Left ventricle myocardium inferior (tissue), 1 donor: Measurements from ENCODE around the gene RPL27A. TPM values are rescaled to one million over a fixed set of nuclear protein-coding genes. Genes with fewer than 3 reads are reported as not detected.
"Not testable (repeated sequence)": the region's sequence is repeated elsewhere in the genome, so short reads cannot be mapped to it uniquely, and the experiment has no call there.

ENCODE experiments used
- DNase-seq: peaks from one replicate; pipeline ENCODE4 v3.0.0-alpha.2; 2020
- H3K27ac ChIP-seq: fragments of 200-600 bp; replicated peaks from 2 replicates; pipeline ENCODE4 v1.8.0; 2021
- H3K27me3 ChIP-seq: fragments of 200-600 bp; 2 replicates; pipeline ENCODE4 v1.8.0; 2021; ENCODE audit warnings: low read depth
- H3K36me3 ChIP-seq: fragments of 200-600 bp; 2 replicates; pipeline ENCODE4 v1.8.0; 2021
- H3K4me1 ChIP-seq: fragments of 200-600 bp; 2 replicates; pipeline ENCODE4 v1.8.0; 2021
- H3K4me3 ChIP-seq: fragments of 200-600 bp; 2 replicates; pipeline ENCODE4 v1.8.0; 2021; ENCODE audit warnings: mild to moderate bottlenecking, moderate library complexity
- H3K9me3 ChIP-seq: fragments of 200-600 bp; replicated peaks from 2 replicates; pipeline ENCODE4 v1.8.0; 2021
- intact Hi-C: fragments of 100-400 bp; cut with micrococcal nuclease; formaldehyde crosslinking; loops from one replicate; pipeline ENCODE4 v1.11.0; 2022
- total RNA-seq: library from RNA; stranded (reverse); fragmentation: NEBNext Ultra II Directional; extraction: Animal tissue kit (Norgen Biotek cat#: 25700); gene quantifications from one replicate; pipeline ENCODE4 v1.2.1, GENCODE V29; 2021
- TF ChIP-seq, protein P1 (sequence below): fragments of 200-600 bp; IDR thresholded peaks from 2 replicates; pipeline ENCODE4 v1.8.0; 2021; ENCODE audit warnings: antibody characterized with exemption, mild to moderate bottlenecking, borderline replicate concordance
- donor health status: DM: no; HTN: yes; CAD: no; lungs with severe emphysema.

Gene RPL27A
- total RNA-seq, 1 donor from 2014 or later, result 597 TPM

DNA sequence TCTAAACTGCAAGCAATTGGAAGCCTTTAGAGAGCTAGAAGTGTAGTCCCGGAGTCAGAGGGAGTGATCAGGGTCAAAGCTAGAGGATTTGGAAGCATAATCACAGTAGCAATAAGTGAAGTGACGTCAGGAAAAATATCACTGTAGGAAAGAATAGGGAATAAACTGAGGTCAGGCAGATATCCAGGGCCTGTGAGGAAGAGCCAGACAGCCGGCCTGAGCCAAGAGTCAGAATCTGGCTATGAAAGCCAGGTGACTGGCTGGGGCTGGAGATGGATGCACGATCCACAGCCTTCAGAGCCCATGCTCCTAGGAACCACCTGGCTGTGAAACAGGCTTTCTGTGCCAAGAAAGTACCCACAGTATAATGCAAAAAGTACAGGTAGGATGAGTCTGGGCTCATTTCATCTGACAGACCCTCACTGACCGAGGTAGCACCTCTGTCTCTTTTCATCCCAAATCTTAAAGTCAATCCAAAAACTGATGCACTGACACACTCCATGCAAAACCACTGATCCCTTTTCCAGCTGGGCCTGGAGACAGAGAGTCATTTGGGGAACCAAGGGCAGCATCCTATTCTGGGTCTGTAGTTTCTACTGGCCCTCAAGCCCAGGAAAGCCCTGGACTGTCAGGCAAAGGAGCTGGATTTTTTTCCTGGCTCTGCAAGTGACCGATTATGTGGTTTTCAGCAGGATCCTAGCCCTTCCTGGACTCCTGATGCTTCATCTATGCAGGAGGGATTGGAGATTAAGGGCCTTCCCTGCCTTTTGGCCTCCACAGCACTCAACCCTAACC, 21.4 kb upstream of the RPL27A start:
- H3K4me3 ChIP-seq, result no peak overlapping the region
- H3K36me3 ChIP-seq, result no peaks in the 10 kb centered on the region
- no peaks in the 10 kb centered on the region for H3K27me3 ChIP-seq
- no peak for DNase-seq
- H3K9me3 ChIP-seq, result no peaks in the 10 kb centered on the region
- H3K27ac ChIP-seq, result no peak overlapping the region
- TF ChIP-seq, protein P1, sequence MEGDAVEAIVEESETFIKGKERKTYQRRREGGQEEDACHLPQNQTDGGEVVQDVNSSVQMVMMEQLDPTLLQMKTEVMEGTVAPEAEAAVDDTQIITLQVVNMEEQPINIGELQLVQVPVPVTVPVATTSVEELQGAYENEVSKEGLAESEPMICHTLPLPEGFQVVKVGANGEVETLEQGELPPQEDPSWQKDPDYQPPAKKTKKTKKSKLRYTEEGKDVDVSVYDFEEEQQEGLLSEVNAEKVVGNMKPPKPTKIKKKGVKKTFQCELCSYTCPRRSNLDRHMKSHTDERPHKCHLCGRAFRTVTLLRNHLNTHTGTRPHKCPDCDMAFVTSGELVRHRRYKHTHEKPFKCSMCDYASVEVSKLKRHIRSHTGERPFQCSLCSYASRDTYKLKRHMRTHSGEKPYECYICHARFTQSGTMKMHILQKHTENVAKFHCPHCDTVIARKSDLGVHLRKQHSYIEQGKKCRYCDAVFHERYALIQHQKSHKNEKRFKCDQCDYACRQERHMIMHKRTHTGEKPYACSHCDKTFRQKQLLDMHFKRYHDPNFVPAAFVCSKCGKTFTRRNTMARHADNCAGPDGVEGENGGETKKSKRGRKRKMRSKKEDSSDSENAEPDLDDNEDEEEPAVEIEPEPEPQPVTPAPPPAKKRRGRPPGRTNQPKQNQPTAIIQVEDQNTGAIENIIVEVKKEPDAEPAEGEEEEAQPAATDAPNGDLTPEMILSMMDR, result no peak
- intact Hi-C loops, result no loop called here
- H3K4me1 ChIP-seq, result no peaks in the 10 kb centered on the region

DNA sequence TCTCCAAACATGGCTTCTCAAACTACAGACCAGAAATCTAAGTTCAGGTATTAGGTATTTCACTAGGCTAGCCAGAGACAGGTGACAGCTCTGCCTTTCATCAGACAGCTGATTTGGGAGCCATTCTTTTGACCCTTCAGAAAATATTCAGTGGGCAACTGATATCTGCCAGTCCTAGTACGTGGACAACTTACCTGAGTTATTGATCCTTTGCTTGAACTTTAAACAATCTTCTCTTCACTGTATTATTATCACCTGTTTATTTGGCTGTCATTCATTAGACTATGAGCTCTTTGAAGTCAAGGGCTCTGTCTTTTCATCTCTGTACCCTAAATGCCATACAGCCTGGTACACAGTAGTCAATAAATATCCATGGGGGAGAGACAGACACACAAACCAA, 17.4 kb upstream of the RPL27A start:
- no peak overlapping the region for H3K27ac ChIP-seq
- no peaks in the 10 kb centered on the region for H3K27me3 ChIP-seq
- no peak overlapping the region for H3K4me3 ChIP-seq
- H3K9me3 ChIP-seq, result no peaks in the 10 kb centered on the region
- no peaks in the 10 kb centered on the region for H3K4me1 ChIP-seq
- intact Hi-C loops, result no loop called here
- DNase-seq, result no peak
- H3K36me3 ChIP-seq, result peaks cover 3% of the 10 kb centered on the region
- TF ChIP-seq, protein P1, result no peak

DNA sequence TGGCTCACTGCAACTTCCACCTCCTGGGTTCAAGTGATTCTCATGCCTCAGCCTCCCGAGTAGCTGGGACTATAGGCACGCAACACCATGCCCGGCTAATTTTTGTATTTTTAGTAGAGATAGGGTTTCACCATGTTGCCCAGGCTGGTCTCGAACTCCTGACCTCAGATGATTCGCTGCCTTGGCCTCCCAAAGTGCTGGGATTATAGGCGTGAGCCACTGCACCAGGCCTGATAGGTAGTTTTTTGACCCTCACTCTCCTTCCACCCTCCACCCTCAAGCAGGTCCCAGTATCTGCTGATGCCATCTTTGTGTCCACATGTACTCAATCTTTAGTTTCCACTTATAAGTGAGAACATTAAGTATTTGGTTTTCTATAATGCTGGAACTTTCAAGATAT, 12.5 kb upstream of the RPL27A start:
- intact Hi-C loops, H3K9me3 ChIP-seq, H3K27ac ChIP-seq: not testable (repeated sequence)

DNA sequence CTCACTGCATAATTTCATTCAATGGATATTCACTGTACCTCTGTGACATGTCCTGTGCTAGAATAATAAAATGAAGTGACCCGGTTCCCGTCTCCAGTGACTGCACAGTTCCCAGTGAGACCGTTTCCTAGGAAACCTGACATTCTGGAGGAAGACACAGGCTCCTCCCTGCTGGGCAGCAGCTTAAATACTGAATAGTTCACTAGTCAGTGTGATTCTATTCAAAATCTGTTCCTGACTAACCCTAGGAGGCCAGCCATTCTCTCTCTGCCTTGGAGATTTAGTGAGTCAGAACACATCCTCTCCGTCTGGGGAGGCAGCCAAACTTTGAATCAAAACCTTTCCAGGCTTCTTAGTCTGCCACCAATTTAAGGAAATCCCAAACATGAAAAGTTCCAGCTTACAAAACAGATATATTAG, 11.4 kb upstream of the RPL27A start:
- no peaks in the 10 kb centered on the region for H3K9me3 ChIP-seq
- peak; percentile 30 for DNase-seq

More for the DNA sequence above, 12.5 kb upstream of the RPL27A start:
- H3K36me3 ChIP-seq, DNase-seq, H3K4me3 ChIP-seq, H3K27me3 ChIP-seq: not testable (repeated sequence)
- peaks cover 21% of the 10 kb centered on the region for H3K4me1 ChIP-seq

DNA sequence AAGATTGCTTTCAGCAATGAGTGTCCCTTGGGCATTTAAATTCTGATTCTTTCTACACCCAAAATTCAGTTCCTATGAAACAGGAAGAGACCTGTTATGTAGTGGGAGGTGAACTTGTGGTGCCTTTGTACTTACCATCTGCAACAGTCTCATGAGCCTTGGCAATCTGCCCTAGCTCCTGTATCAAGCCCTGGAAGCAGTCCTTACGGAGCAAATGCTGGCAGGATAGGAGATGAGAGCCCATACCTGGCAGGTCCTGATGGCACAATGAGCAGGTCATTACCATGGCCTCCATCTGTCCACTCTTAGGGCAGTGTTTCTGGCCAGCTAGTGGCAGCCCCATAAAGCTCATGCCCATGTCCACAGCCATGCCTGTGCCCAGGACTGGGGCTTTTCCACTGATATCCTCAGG, 10.9 kb upstream of the RPL27A start:
- Histone ChIP-seq H3K4me1 (peaks cover 21% of the 10 kb centered on the region), H3K27ac (peak overlapping the region; percentile 86), H3K9me3 (no peaks in the 10 kb centered on the region), H3K27me3 (no peaks in the 10 kb centered on the region), H3K4me3 (no peak overlapping the region), H3K36me3 (peaks cover 3% of the 10 kb centered on the region)
- TF ChIP-seq, protein P1, result no peak
- intact Hi-C loops, result no loop called here
- no peak for DNase-seq

More for the DNA sequence above, 11.4 kb upstream of the RPL27A start:
- Histone ChIP-seq H3K27me3 (no peaks in the 10 kb centered on the region), H3K4me3 (no peak overlapping the region), H3K36me3 (peaks cover 3% of the 10 kb centered on the region), H3K27ac (peak overlapping the region; percentile 86), H3K4me1 (peaks cover 21% of the 10 kb centered on the region)
- intact Hi-C loops, result no loop called here
- TF ChIP-seq, protein P1, result no peak

DNA sequence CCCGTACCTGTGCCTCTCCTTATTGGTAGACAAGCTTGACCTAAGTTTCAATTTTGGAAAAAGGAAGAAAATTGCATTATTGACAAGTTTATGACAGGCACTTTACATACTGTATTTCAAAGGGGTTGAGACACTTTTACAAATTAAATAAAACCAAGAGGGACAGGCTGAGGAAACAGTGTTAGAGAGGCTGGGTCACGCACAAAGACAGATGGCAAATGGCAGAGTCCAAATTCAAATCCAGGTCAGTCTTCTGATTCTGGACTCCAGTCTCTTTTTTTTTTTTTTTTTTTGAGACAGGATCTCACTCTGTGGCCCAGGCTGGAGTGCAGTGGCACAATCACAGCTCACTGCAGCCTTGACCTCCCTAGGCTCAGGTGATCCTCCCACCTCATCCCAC, 10.2 kb upstream of the RPL27A start:
- Histone ChIP-seq H3K27ac (peak overlapping the region; percentile 86), H3K4me3 (no peak overlapping the region), H3K36me3 (peaks cover 3% of the 10 kb centered on the region), H3K27me3 (no peaks in the 10 kb centered on the region), H3K4me1 (peaks cover 21% of the 10 kb centered on the region), H3K9me3 (no peaks in the 10 kb centered on the region)
- DNase-seq, result no peak
- TF ChIP-seq, protein P1, result no peak
- intact Hi-C loops, result no loop called here
